Measurements from ENCODE around the gene ACAP3.

DNA sequence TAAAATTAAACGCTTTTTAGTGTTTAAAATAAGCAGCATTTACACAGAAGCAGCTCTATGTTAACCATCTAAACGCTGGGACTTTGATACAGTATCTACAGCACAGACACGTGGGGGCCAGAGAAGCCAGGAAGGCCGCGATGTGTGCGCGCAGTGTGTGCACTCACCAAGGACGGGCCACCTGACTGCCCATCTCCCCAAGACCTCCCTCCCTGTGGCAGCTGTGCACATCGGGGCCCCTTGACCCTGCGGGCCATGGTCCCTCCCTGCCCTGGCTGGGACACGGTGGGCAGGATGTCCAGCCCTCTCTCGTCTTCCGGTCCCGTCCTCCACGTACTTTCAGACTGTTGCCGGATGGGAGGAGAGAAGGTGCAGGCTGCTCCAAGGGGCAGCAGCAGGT lies 27.6 kb upstream of the ACAP3 start:
- TF ChIP-seq, protein P1, sequence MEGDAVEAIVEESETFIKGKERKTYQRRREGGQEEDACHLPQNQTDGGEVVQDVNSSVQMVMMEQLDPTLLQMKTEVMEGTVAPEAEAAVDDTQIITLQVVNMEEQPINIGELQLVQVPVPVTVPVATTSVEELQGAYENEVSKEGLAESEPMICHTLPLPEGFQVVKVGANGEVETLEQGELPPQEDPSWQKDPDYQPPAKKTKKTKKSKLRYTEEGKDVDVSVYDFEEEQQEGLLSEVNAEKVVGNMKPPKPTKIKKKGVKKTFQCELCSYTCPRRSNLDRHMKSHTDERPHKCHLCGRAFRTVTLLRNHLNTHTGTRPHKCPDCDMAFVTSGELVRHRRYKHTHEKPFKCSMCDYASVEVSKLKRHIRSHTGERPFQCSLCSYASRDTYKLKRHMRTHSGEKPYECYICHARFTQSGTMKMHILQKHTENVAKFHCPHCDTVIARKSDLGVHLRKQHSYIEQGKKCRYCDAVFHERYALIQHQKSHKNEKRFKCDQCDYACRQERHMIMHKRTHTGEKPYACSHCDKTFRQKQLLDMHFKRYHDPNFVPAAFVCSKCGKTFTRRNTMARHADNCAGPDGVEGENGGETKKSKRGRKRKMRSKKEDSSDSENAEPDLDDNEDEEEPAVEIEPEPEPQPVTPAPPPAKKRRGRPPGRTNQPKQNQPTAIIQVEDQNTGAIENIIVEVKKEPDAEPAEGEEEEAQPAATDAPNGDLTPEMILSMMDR (IDR thresholded peaks at IDR 0.05) = no peak
- TF ChIP-seq POLR2AphosphoS5 (IDR thresholded peaks at IDR 0.05) = no peak

All from breast epithelium (tissue), 3 donors.